H1 (cell line): ENCODE measurements around the gene UCKL1. TPM values are rescaled to one million over a fixed set of nuclear protein-coding genes. Genes with fewer than 3 reads are reported as not detected.
A peak's percentile ranks its signal among the peaks of the same experiment; 100 is the strongest.

Experiments used
- CTCF ChIA-PET: fragments of 300-600 bp; sonication (Branson Sonifier 250); formaldehyde crosslinking; loops from one replicate; lab custom pipeline; 2021; ENCODE audit not compliant: partially characterized antibody; lab: Charles Lee
- POLR2A ChIA-PET: fragments of 300-600 bp; sonication (Branson Sonifier 250); formaldehyde crosslinking; loops from one replicate; lab custom pipeline; 2021; ENCODE audit warnings: inconsistent platforms; ENCODE audit not compliant: partially characterized antibody; lab: Charles Lee
- DNase-seq, 2 experiments: peaks; one replicate each; pipeline versions ENCODE4 v3.0.0 to v3.0.0-alpha.2; 2010 to 2022; ENCODE audit warnings: low spot score in 2 of 2, low read depth in 1 of 2, mixed read lengths in 1 of 2
- FAIRE-seq: peaks from 2 replicates; lab custom pipeline; 2011; peaks lifted over from hg19 to GRCh38; lab: Jason Lieb, UNC
- H2AFZ ChIP-seq: 2 replicates; pipeline ENCODE4 v1.8.1; 2012; ENCODE audit warnings: low read length, inconsistent platforms
- H2AK5ac ChIP-seq: 2 replicates; pipeline ENCODE4 v1.6.1; 2013; ENCODE audit warnings: low read depth, low read length
- H2BK120ac ChIP-seq: replicated peaks from 2 replicates; pipeline ENCODE3; 2013; ENCODE audit warnings: low read depth, low read length, inconsistent platforms
- H2BK12ac ChIP-seq: 2 replicates; pipeline ENCODE4 v1.6.1; 2013; ENCODE audit warnings: low read depth, low read length
- H2BK15ac ChIP-seq: 2 replicates; pipeline ENCODE4 v1.6.1; 2013; ENCODE audit warnings: low read length
- H2BK20ac ChIP-seq: 2 replicates; pipeline ENCODE4 v1.6.1; 2013; ENCODE audit warnings: low read length
- H2BK5ac ChIP-seq: 2 replicates; pipeline ENCODE4 v1.6.1; 2013; ENCODE audit warnings: low read depth, low read length
- H3K14ac ChIP-seq: 2 replicates; pipeline ENCODE4 v1.6.1; 2013; ENCODE audit warnings: inconsistent platforms; ENCODE audit not compliant: insufficient read length
- H3K18ac ChIP-seq: 2 replicates; pipeline ENCODE4 v1.6.1; 2013; ENCODE audit warnings: low read length; ENCODE audit errors: extremely low read depth
- H3K23ac ChIP-seq: 2 replicates; pipeline ENCODE4 v1.6.1; 2013; ENCODE audit warnings: inconsistent platforms; ENCODE audit not compliant: insufficient read length
- H3K23me2 ChIP-seq: 2 replicates; pipeline ENCODE4 v1.6.1; 2013; ENCODE audit warnings: low read depth, low read length
- H3K27ac ChIP-seq: 2 replicates; pipeline ENCODE4 v1.6.1; 2011; ENCODE audit warnings: low read depth, low read length, inconsistent platforms
- H3K27me3 ChIP-seq, 4 experiments: replicated peaks in 1 of 4; 1 replicate in 1 of 4; 2 replicates in 3 of 4; pipeline versions ENCODE4 v1.6.1 to v1.8.1; 2011 to 2013; ENCODE audit warnings: low read length in 3 of 4, mild to moderate bottlenecking in 3 of 4, inconsistent platforms in 2 of 4, mixed read lengths in 2 of 4, moderate library complexity in 1 of 4; ENCODE audit not compliant: control insufficient read depth in 3 of 4, insufficient read depth in 3 of 4; ENCODE audit errors: extremely low read depth in 1 of 4
- H3K36me3 ChIP-seq, 4 experiments: 2 replicates each; pipeline versions ENCODE4 v1.6.1 to v1.8.1; 2011 to 2013; ENCODE audit warnings: mild to moderate bottlenecking in 4 of 4, low read length in 3 of 4, moderate library complexity in 2 of 4, control low read depth in 1 of 4, inconsistent platforms in 1 of 4; ENCODE audit not compliant: insufficient read depth in 4 of 4, control insufficient read depth in 2 of 4
- H3K4ac ChIP-seq: replicated peaks from 2 replicates; pipeline ENCODE3; 2013; ENCODE audit warnings: low read length, low read depth, mixed read lengths, inconsistent platforms; ENCODE audit not compliant: insufficient read length
- H3K4me1 ChIP-seq, 4 experiments: replicated peaks in 1 of 4; 1 replicate in 1 of 4; 2 replicates in 3 of 4; pipeline versions ENCODE4 v1.6.1 to v1.8.1; 2011 to 2013; ENCODE audit warnings: low read length in 3 of 4, inconsistent platforms in 2 of 4, mixed read lengths in 1 of 4; ENCODE audit not compliant: insufficient read depth in 4 of 4, control insufficient read depth in 3 of 4
- H3K4me2 ChIP-seq, 2 experiments: 2 replicates each; pipeline versions ENCODE4 v1.6.1 to v1.8.1; 2011 to 2013; ENCODE audit warnings: low read depth in 2 of 2, low read length in 2 of 2, control low read depth in 1 of 2, inconsistent platforms in 1 of 2, mild to moderate bottlenecking in 1 of 2; ENCODE audit not compliant: insufficient read depth in 1 of 2
- H3K4me3 ChIP-seq, 4 experiments: fragments of 200-600, 300-600 bp in 1 of 4; sonication (generic), shearing (Covaris generic), sonication (Bioruptor Twin) in 1 of 4; 2 replicates each; pipeline versions ENCODE4 v1.5.1 to v1.8.1; 2011 to 2016; ENCODE audit warnings: low read length in 4 of 4, low read depth in 3 of 4, control low read depth in 2 of 4, inconsistent platforms in 2 of 4, mild to moderate bottlenecking in 2 of 4, mixed read lengths in 1 of 4, moderate library complexity in 1 of 4; ENCODE audit not compliant: insufficient read depth in 2 of 4; ENCODE audit errors: extremely low read depth in 1 of 4
- H3K56ac ChIP-seq: replicated peaks from 2 replicates; pipeline ENCODE3; 2013; ENCODE audit warnings: low read depth, mild to moderate bottlenecking, mixed read lengths, low read length, inconsistent platforms; ENCODE audit not compliant: insufficient read length
- H3K79me1 ChIP-seq: 2 replicates; pipeline ENCODE4 v1.6.1; 2013; ENCODE audit warnings: low read depth, low read length, control low read depth
- H3K79me2 ChIP-seq, 2 experiments: 2 replicates each; pipeline versions ENCODE4 v1.6.1 to v1.8.1; 2012 to 2013; ENCODE audit warnings: low read length in 2 of 2, mild to moderate bottlenecking in 2 of 2, inconsistent platforms in 1 of 2; ENCODE audit not compliant: insufficient read depth in 2 of 2, control insufficient read depth in 1 of 2
- H3K9ac ChIP-seq, 4 experiments: replicated peaks in 1 of 4; 1 replicate in 1 of 4; 2 replicates in 3 of 4; pipeline versions ENCODE4 v1.6.1 to v1.8.1; 2011 to 2013; ENCODE audit warnings: low read depth in 3 of 4, low read length in 3 of 4, control low read depth in 2 of 4, mild to moderate bottlenecking in 2 of 4, moderate library complexity in 2 of 4, inconsistent platforms in 1 of 4; ENCODE audit errors: extremely low read depth in 1 of 4
- H3K9me3 ChIP-seq, 2 experiments: 2 replicates each; pipeline versions ENCODE4 v1.6.1 to v1.8.1; 2012 to 2013; ENCODE audit warnings: mild to moderate bottlenecking in 2 of 2, moderate library complexity in 2 of 2, control low read depth in 1 of 2, inconsistent platforms in 1 of 2, low read depth in 1 of 2, low read length in 1 of 2, mixed read lengths in 1 of 2; ENCODE audit not compliant: insufficient read depth in 2 of 2
- H4K20me1 ChIP-seq, 2 experiments: replicated peaks in 1 of 2; 2 replicates each; pipeline versions ENCODE3 to v1.8.1; 2011 to 2013; ENCODE audit warnings: inconsistent platforms in 2 of 2, low read length in 2 of 2, mild to moderate bottlenecking in 1 of 2; ENCODE audit not compliant: insufficient read depth in 2 of 2, control insufficient read depth in 1 of 2
- H4K5ac ChIP-seq: 2 replicates; pipeline ENCODE4 v1.6.1; 2013; ENCODE audit warnings: low read length, low read depth, mixed read lengths, inconsistent platforms; ENCODE audit not compliant: insufficient read length
- H4K8ac ChIP-seq: 2 replicates; pipeline ENCODE4 v1.8.0; 2013; ENCODE audit warnings: mild to moderate bottlenecking, moderate library complexity, low read length, inconsistent platforms; ENCODE audit not compliant: insufficient read depth; ENCODE audit errors: extremely low read depth
- H4K91ac ChIP-seq: replicated peaks from 2 replicates; pipeline ENCODE3; 2013; ENCODE audit warnings: low read length, mixed read lengths, inconsistent platforms; ENCODE audit not compliant: insufficient read length
- ASH2L ChIP-seq: fragments of 200-600, 300-600 bp; sonication (generic); IDR thresholded peaks from one replicate; pipeline ENCODE4 v1.7.1; 2017; ENCODE audit warnings: low read length
- BRCA1 ChIP-seq: IDR thresholded peaks from 2 replicates; pipeline ENCODE4 v1.6.1; 2012; ENCODE audit warnings: low read depth, low read length, improper control_type of control experiment
- CHD2 ChIP-seq: IDR thresholded peaks from 2 replicates; pipeline ENCODE4 v1.6.1; 2012; ENCODE audit warnings: low read length, improper control_type of control experiment
- EZH2 ChIP-seq: fragments of 200-600 bp; sonication (generic); IDR thresholded peaks from 2 replicates; pipeline ENCODE4 v1.7.1; 2012; ENCODE audit warnings: low read depth, mild to moderate bottlenecking, moderate library complexity, low read length, inconsistent platforms; ENCODE audit not compliant: severe bottlenecking
- GABPA ChIP-seq: IDR thresholded peaks from 2 replicates; pipeline ENCODE4 v1.6.1; 2011; ENCODE audit warnings: mild to moderate bottlenecking, low read length, moderate library complexity, borderline replicate concordance; ENCODE audit not compliant: insufficient read depth
- KDM4A ChIP-seq: IDR thresholded peaks from one replicate; pipeline ENCODE4 v1.7.1; 2012; ENCODE audit warnings: low read depth, mild to moderate bottlenecking, moderate library complexity, low read length, inconsistent platforms; ENCODE audit not compliant: severe bottlenecking
- MAX ChIP-seq: IDR thresholded peaks from 2 replicates; pipeline ENCODE4 v1.6.1; 2012; ENCODE audit warnings: inconsistent platforms
- NRF1 ChIP-seq: IDR thresholded peaks from 2 replicates; pipeline ENCODE4 v1.6.1; 2011; ENCODE audit warnings: mild to moderate bottlenecking, low read depth, low read length, improper control_type of control experiment
- POLR2AphosphoS5 ChIP-seq: IDR thresholded peaks from 2 replicates; pipeline ENCODE4 v1.6.1; 2011; ENCODE audit warnings: low read depth, low read length
- SIN3A ChIP-seq, 2 experiments: IDR thresholded peaks in 1 of 2; conservative IDR thresholded peaks in 1 of 2; 2 replicates each; pipeline ENCODE4 v1.6.1; 2011 to 2012; ENCODE audit warnings: low read length in 2 of 2, improper control_type of control experiment in 1 of 2, low read depth in 1 of 2, mild to moderate bottlenecking in 1 of 2
- WGBS, 2 experiments: shearing (Covaris generic) in 1 of 2; methylation state at CpG; one replicate each; pipeline versions ENCODE4 v1.1.6 to v1.1.7; 2013 to 2015; ENCODE audit warnings: low lambda C conversion rate in 2 of 2, mixed read lengths in 2 of 2, inconsistent platforms in 1 of 2, low coverage in 1 of 2, missing lambda C conversion rate in 1 of 2; ENCODE audit not compliant: insufficient replicate concordance in 2 of 2, insufficient coverage in 1 of 2, insufficient read length in 1 of 2; ENCODE audit errors: extremely low coverage in 1 of 2, missing lambda C conversion rate in 1 of 2; 5-methylcytosine and 5-hydroxymethylcytosine counted together
- polyA plus RNA-seq, 7 experiments: library from polyadenylated mRNA; depleted of rRNA in 3 of 7; stranded (reverse) in 5 of 7; unstranded in 2 of 7; fragments of >200 nt in 5 of 7; fragments of 200-250 nt in 2 of 7; gene quantifications; 1 replicate in 5 of 7; 2 replicates in 1 of 7; 4 replicates in 1 of 7; pipeline versions ENCODE4 v1.2.1 to v1.2.3, GENCODE V29; 2011 to 2013; ENCODE audit warnings: missing spikeins in 2 of 7, mixed read lengths in 2 of 7
- total RNA-seq: library from RNA; stranded (reverse); fragmentation: NEBNext Ultra II Directional; extraction: Animal tissue kit (Norgen Biotek cat#: 25700); gene quantifications from 2 replicates; pipeline ENCODE4 v1.2.1, GENCODE V29; 2021

Gene UCKL1
- total and polyA plus RNA-seq, 2 of the 8 experiments (the other 6 are each of a cell fraction or from before 2014, with no cell fraction given) = 36.5 to 91.2 TPM

DNA sequence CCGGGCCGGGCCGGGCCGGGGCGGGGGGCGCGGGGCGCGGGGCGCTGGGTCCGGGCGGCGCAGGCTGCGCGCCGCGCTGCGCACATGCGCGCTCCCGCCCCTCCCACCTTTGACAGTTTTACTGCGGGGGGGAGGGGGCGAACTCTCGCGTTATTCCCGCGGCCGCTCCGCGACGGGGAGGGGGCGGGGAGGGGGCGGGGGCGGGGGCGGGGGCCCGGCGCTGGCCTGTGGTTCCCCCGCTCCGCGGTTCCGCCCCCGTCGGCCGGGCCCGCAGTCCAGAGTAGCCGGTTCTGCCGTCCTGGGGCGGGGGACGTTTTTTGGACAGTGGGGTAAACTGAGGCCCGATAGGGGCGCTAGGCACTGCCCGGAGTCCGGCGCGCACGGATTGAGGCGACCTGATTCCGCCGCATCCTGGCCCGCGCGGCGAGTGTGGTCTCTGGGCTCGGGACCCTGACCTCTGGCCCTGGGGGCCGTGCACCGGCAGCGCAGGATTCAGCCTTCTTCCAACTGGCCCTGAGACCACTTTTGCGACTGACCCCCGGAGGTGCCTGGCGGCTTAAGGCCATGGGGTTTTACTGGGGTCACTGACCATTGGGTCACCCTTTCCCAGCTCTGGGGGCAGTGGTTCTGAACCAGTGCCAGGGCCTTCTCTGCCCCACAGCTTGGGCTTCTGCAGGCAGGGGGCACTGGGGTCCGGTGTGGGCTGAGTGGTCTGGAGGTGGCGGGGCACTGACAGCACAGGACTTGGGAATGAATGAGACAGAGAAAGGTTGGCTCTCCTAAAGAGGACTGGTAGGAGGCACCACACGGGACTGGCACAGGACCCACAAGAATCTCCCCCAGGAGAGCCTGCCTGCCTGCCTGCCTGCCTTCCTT, 13.9 kb upstream of the UCKL1 start, which contains the start of gene ZNF512B:
Gene ZNF512B, minus strand, starts transcription at position 93 of the 876 bp plus-strand sequence. CDS start 1,980 bp downstream, outside the sequence.
- H4K20me1 ChIP-seq = peaks cover 2 to 8% of the 10 kb centered on the region in 2 experiments
- H3K14ac ChIP-seq = no peak within 1 kb of the TSS
- H3K9me3 ChIP-seq = peaks cover 27 to 29% of the 10 kb centered on the region in 2 experiments
- peaks cover 0 to 13% (median 7%) of the 10 kb centered on the region in 4 experiments; a peak in 6 of 7 replicates for H3K4me1 ChIP-seq
- H3K9ac ChIP-seq = peak within 1 kb of the TSS in 3 of 4 experiments; percentile 60 to 87 (median 65); a peak in 5 of 7 replicates
- H3K27me3 ChIP-seq = peaks cover 0 to 6% (median 2%) of the 10 kb centered on the region in 4 experiments; a peak in 2 of 7 replicates
- 7% methylated on average over 33 of the region's 73 CpGs; no CpG with 5 or more reads in 1 of the 2 experiments for WGBS, 2 experiments
- H3K79me1 ChIP-seq = peaks cover 4% of the 10 kb centered on the region
- H4K5ac ChIP-seq = peak within 1 kb of the TSS; percentile 55
- H3K56ac ChIP-seq = no peak within 1 kb of the TSS
- no peak within 1 kb of the TSS; the same call in 1 of the 2 replicates for H3K27ac ChIP-seq
- H2BK20ac ChIP-seq = no peak within 1 kb of the TSS
- no peaks in the 10 kb centered on the region; a peak in 1 of 4 replicates for H3K79me2 ChIP-seq
- peak within 1 kb of the TSS; percentile 90 for H2AK5ac ChIP-seq
- peak within 1 kb of the TSS; percentile 71 for H4K8ac ChIP-seq
- H4K91ac ChIP-seq = peak within 1 kb of the TSS; percentile 66
- peak within 1 kb of the TSS; percentile 57 to 73 (median 60) for H3K4me3 ChIP-seq
- H2BK120ac ChIP-seq = no peak within 1 kb of the TSS
- FAIRE-seq (no peak), DNase-seq (peak in 1 of 2 experiments; percentile 82)
- peak within 1 kb of the TSS; percentile 84 for H2BK12ac ChIP-seq
- H3K23ac ChIP-seq = no peak within 1 kb of the TSS
- no peak within 1 kb of the TSS for H3K4ac ChIP-seq
- POLR2A ChIA-PET = no interaction called here
- H3K36me3 ChIP-seq = peaks cover 7 to 25% (median 18%) of the 10 kb centered on the region in 4 experiments
- H2BK15ac ChIP-seq = no peak within 1 kb of the TSS
- CTCF ChIA-PET = no interaction called here
- peak within 1 kb of the TSS; percentile 75 to 90 for H3K4me2 ChIP-seq
- H3K18ac ChIP-seq = peak within 1 kb of the TSS; percentile 48
- H2AFZ ChIP-seq = peak within 1 kb of the TSS; percentile 57; the same call in 1 of the 2 replicates
- H2BK5ac ChIP-seq = no peak within 1 kb of the TSS
- peaks cover 12% of the 10 kb centered on the region; the same call in 1 of the 2 replicates for H3K23me2 ChIP-seq
- TF ChIP-seq MAX = peak; percentile 61; the same call in 1 of the 2 replicates
- TF ChIP-seq ASH2L = peak; percentile 31
- peak; percentile 87 for TF ChIP-seq CHD2
- TF ChIP-seq SIN3A (conservative IDR thresholded peaks at IDR 0.05 in 1 of 2, IDR thresholded peaks at IDR 0.05 in 1 of 2; ENCODE audit: low read depth in 1 of 2, low read length in 2 of 2) = peak; percentile 53 to 62; a peak in 1 of 4 replicates
- peak; percentile 26 for TF ChIP-seq EZH2
- TF ChIP-seq POLR2AphosphoS5 = no peak
- no peak for TF ChIP-seq GABPA
- peak; percentile 6; the same call in 1 of the 2 replicates for TF ChIP-seq NRF1
- TF ChIP-seq KDM4A = peak; percentile 39
- peak; percentile 60; the same call in 1 of the 2 replicates for TF ChIP-seq BRCA1
